Adrenal gland (tissue), 12 donors: Measurements from ENCODE around the gene PPFIA4. TPM values are rescaled to one million over a fixed set of nuclear protein-coding genes. Genes with fewer than 3 reads are reported as not detected.

Experiments used
- DNase-seq, 7 donors: peaks; one replicate each; pipeline ENCODE4 v3.0.0-alpha.2; 2019 to 2020
- H3K27ac ChIP-seq, 5 donors: fragments of 200-600 bp; sonication (generic) in 4 of 5; 1 replicate in 3 of 5; 2 replicates in 2 of 5; pipeline versions ENCODE4 v1.5.1 to v1.8.0; 2016 to 2020; ENCODE audit warnings: mild to moderate bottlenecking in 1 of 5
- H3K27me3 ChIP-seq: fragments of 200-600 bp; 2 replicates; pipeline ENCODE4 v1.8.0; 2021
- H3K36me3 ChIP-seq, 2 donors: fragments of 200-600 bp; replicated peaks in 1 of 2; 1 replicate in 1 of 2; 2 replicates in 1 of 2; pipeline versions ENCODE4 v1.5.1 to v1.8.0; 2018 to 2022
- H3K4me1 ChIP-seq, 2 donors: fragments of 200-600 bp; replicated peaks in 1 of 2; 1 replicate in 1 of 2; 2 replicates in 1 of 2; pipeline versions ENCODE4 v1.5.1 to v1.8.0; 2018 to 2021
- H3K4me3 ChIP-seq, 4 donors: fragments of 200-600 bp; sonication (generic) in 3 of 4; one replicate each; pipeline ENCODE4 v1.5.1; 2016 to 2018
- H3K9me3 ChIP-seq, 3 donors: fragments of 200-600 bp; sonication (generic) in 1 of 3; replicated peaks in 1 of 3; 1 replicate in 2 of 3; 2 replicates in 1 of 3; pipeline versions ENCODE4 v1.5.1 to v1.8.0; 2016 to 2021
- CTCF ChIP-seq, 6 experiments: fragments of 450-650 bp in 4 of 6; fragments of 200-600 bp in 2 of 6; sonication (generic) in 1 of 6; IDR thresholded peaks; 1 replicate in 5 of 6; 2 replicates in 1 of 6; pipeline versions ENCODE4 v1.5.1 to v1.8.0; 2016 to 2021; ENCODE audit warnings: antibody characterized with exemption in 6 of 6, mild to moderate bottlenecking in 2 of 6, moderate library complexity in 1 of 6
- POLR2A ChIP-seq, 2 donors: fragments of 450-650 bp; IDR thresholded peaks; one replicate each; pipeline ENCODE4 v1.6.1; 2017; ENCODE audit warnings: antibody characterized with exemption in 2 of 2, mild to moderate bottlenecking in 2 of 2, moderate library complexity in 1 of 2
- WGBS, 4 donors: extraction: QIAGEN DNeasy Blood & Tissue Kit in 2 of 4; methylation state at CpG; one replicate each; pipeline versions ENCODE4 v1.1.5 to v1.1.7; 2013 to 2017; 5-methylcytosine and 5-hydroxymethylcytosine counted together
- intact Hi-C, 2 donors: fragments of 100-400 bp; cut with DNase I; formaldehyde crosslinking; loops; one replicate each; pipeline versions ENCODE4 v1.14.1 to v1.15.0; 2022 to 2023
- polyA plus RNA-seq, 3 donors: library from polyadenylated mRNA; stranded (reverse); fragments of 200-250 nt in 2 of 3; fragments of 350-450 nt in 1 of 3; fragmentation: Illumina TruSeq in 1 of 3; extraction: RNeasy Lipid Tissue Mini Kit (QIAGEN cat#74804) in 1 of 3; gene quantifications; one replicate each; pipeline ENCODE4 v1.2.3, GENCODE V29; 2013 to 2014
- total RNA-seq, 9 donors: library from RNA; depleted of rRNA in 4 of 9; stranded (reverse); fragments of >200 nt in 4 of 9; fragments of 120-200 nt in 1 of 9; fragmentation: NEBNext Ultra II Directional in 1 of 9; extraction: Animal tissue kit (Norgen Biotek cat#: 25700) in 1 of 9; gene quantifications; one replicate each; pipeline versions ENCODE4 v1.1.0 to v1.2.4, GENCODE V29; 2013 to 2023
- donor health status: healthy with polysubstance abuse.
- donor health status: Bipolar disorder and iron deficiency.
- donor health status: DM: yes; HTN: yes; CAD: no.
- donor health status: DM: no; HTN: no; CAD: no.
- donor health status: DM: no; HTN: no; CAD: no.
- donor health status: DM: yes; HTN: yes; CAD: no.

The PPFIA4 gene
- total and polyA plus RNA-seq, 12 donors: 0.12 to 2.9 (median 0.48) TPM

GRCh38 chr1:203056516-203056915 lies 30.2 kb downstream of the PPFIA4 start:
- 84 to 96% (median 93%) methylated on average over 5 to 6 of the region's 6 CpGs for whole genome bisulfite sequencing, 4 donors
- H3K4me1 ChIP-seq: no peaks in the 10 kb centered on the region
- H3K27me3 ChIP-seq: peaks cover 3% of the 10 kb centered on the region
- H3K9me3 ChIP-seq: no peaks in the 10 kb centered on the region
- H3K27ac ChIP-seq: no peak overlapping the region
- no peaks in the 10 kb centered on the region for H3K36me3 ChIP-seq
- TF ChIP-seq CTCF (IDR thresholded peaks at IDR 0.05) (no peak), POLR2A (IDR thresholded peaks at IDR 0.05) (no peak)
- intact Hi-C loops: no loop called here
- DNase-seq: no peak
- no peak overlapping the region for H3K4me3 ChIP-seq

- Histone ChIP-seq H3K9me3 (no peaks in the 10 kb centered on the region), H3K27me3 (peaks cover 8% of the 10 kb centered on the region), H3K27ac (no peak overlapping the region), H3K4me1 (no peaks in the 10 kb centered on the region), H3K36me3 (no peaks in the 10 kb centered on the region), H3K4me3 (no peak overlapping the region)
- no peak for TF ChIP-seq POLR2A (IDR thresholded peaks at IDR 0.05)
- TF ChIP-seq CTCF (IDR thresholded peaks at IDR 0.05): no peak
- intact Hi-C loops: no loop called here
- 44 to 52% (median 51%) methylated on average over 9 to 10 of the region's 10 CpGs for whole genome bisulfite sequencing, 4 donors
- no peak for DNase-seq
Measured at GRCh38 chr1:203057911-203058675, 31.8 kb downstream of the PPFIA4 start.

DNA sequence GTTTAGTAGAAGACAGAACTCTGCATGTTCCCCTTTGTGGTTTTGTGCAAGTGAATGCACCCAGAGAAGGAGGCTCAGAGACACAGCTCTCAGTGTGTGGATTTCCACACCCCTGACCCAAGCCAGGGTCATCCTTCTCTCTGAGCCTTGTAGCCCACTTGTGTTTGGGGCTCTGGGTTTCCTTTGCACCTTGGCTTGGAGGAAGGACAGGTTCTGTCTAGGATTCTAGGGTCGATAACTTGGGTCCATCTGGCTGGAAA lies 32.3 kb downstream of the PPFIA4 start:
- Histone ChIP-seq H3K9me3 (no peaks in the 10 kb centered on the region), H3K36me3 (no peaks in the 10 kb centered on the region), H3K4me3 (no peak overlapping the region), H3K27ac (no peak overlapping the region), H3K4me1 (no peaks in the 10 kb centered on the region), H3K27me3 (peaks cover 6% of the 10 kb centered on the region)
- no peak for DNase-seq
- intact Hi-C loops: no loop called here
- 57 to 100% (median 83%) methylated on average over 1 of the region's 1 CpG for WGBS, 4 donors
- TF ChIP-seq CTCF (IDR thresholded peaks at IDR 0.05): no peak
- no peak for TF ChIP-seq POLR2A (IDR thresholded peaks at IDR 0.05)

GRCh38 chr1:203059485-203059884 lies 33.2 kb downstream of the PPFIA4 start:
- intact Hi-C loops: no loop called here
- Histone ChIP-seq H3K4me1 (no peaks in the 10 kb centered on the region), H3K9me3 (no peaks in the 10 kb centered on the region), H3K27me3 (peaks cover 5% of the 10 kb centered on the region), H3K27ac (no peak overlapping the region), H3K4me3 (no peak overlapping the region), H3K36me3 (no peaks in the 10 kb centered on the region)
- no peak for DNase-seq
- WGBS, 4 donors: 38 to 73% (median 65%) methylated on average over 1 to 2 of the region's 2 CpGs
- TF ChIP-seq POLR2A (IDR thresholded peaks at IDR 0.05) (no peak), CTCF (IDR thresholded peaks at IDR 0.05) (no peak)
